ENCODE data around the gene LPP.
A peak's percentile ranks its signal among the peaks of the same experiment; 100 is the strongest.

Gene LPP

GRCh38 chr3:188707381-188708288 lies 553.7 kb downstream of the LPP start:
- no peak for DNase-seq (ENCODE audit: low read depth)

GRCh38 chr3:188711881-188712247 lies 557.9 kb downstream of the LPP start:
- DNase-seq (ENCODE audit: low read depth) = no peak

DNA sequence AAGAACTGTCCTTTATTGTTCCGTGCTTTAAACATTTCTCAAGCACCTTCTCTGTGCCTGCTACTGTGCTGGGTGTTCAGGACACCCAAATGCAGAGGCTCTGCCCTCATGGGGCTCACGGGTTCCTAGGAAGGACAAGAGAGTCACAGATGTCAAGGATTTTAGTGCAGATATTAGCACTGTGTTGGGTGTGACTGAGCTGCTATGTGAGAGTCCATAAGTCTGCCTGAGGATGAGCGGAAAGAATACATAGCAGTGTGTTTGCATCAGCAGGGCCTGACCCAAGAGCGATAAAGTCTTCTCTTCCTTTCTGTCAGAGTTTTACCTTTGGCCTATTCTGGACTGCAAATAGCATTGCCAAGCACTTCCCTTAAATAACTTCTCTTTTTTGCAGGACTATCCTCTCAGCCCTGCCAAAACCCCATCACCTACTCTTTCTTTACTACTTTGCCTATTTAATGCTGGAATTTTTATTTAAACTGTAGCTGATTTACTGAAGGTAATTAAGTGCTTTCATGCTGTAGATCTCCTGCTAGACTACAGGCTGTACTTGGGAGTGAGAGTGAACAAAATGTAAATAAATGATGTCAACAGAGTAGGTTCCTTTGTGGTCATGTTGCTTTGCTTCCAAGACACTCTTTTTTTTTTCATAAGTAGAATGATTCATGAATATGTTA lies 558.4 kb downstream of the LPP start:
- peak; percentile 76 for DNase-seq (ENCODE audit: low read depth)

DNA sequence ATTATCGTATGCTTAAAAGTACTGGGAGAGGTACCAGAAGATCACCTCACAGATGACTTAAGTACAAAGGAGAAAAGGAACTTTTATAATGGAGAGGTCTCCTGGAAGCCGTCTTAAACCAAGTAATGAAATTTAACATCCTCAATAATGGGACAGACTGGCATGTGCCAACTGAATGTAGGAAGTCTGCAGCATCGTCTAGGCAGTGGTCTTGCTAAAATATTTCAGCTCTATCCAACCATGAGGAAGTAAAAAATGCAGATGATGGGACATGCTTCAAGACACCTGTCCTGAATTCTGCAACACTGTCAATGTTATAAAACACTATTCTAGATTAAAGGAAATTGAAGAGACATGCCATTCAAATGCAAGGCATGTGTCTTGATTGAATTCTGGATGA lies 559.0 kb downstream of the LPP start:
- no peak for DNase-seq (ENCODE audit: low read depth)

DNA sequence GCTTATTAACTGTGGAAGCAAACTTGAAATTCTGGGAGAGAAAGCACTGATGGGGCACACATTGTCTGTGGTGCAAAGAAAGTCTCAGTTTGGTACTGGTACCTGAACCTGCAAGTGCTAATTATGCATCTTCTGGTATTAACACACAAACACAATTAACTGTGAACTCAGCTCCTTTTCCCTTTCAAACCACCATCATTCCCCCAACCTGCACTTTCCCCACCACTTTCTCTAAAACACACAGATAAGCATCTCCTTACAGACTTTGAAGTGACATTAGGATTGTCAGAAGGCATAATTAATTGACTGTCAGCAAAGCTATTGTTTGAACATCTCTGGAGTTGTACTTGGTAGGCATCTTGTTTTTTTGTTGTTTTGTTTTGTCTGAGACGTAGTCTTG lies 565.6 kb downstream of the LPP start:
- no peak for DNase-seq (ENCODE audit: low read depth)

GRCh38 chr3:188720215-188720614 lies 566.3 kb downstream of the LPP start:
- DNase-seq (ENCODE audit: low read depth) = no peak

GRCh38 chr3:188720636-188721035 lies 566.7 kb downstream of the LPP start:
- DNase-seq (ENCODE audit: low read depth) = no peak

GRCh38 chr3:188721312-188721711 lies 567.4 kb downstream of the LPP start:
- no peak for DNase-seq (ENCODE audit: low read depth)

DNA sequence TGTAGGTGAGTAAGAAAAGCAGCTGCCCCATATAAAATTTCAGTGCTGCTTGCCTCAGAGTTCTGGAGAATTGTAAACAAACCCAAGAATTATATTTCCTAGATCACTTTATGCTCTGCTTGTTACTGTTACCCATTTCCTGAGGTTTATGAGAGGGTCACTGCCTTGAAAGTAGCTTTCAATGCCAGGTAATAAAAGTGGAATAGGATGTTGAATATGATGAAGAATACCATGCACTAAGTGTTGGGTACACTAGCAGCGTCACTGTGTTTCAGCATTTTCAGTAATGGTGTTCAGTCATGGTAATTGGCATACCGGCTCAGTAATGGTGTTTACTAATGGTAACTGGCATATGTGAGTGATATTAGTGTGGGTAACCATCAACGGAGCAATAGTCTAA lies 568.0 kb downstream of the LPP start:
- no peak for DNase-seq (ENCODE audit: low read depth)

DNA sequence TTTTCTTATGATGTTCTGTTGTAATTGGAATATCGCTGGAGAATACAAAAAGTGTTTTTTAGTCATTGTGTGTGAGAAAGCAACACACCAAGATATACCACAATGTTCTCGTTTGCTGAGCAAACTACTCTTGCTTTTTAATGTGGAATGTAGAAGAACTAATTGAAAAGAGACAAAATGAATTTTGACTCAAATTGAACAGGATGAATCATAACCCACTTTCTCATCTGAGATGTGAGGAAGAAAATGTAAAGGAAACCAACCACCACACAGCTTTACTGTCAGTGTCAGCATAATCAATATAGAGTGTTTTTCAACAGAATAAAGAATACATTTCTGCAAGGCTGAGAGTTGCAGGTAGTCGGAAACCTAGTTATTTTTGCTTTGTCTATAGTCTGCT lies 569.0 kb downstream of the LPP start:
- DNase-seq (ENCODE audit: low read depth) = no peak

DNA sequence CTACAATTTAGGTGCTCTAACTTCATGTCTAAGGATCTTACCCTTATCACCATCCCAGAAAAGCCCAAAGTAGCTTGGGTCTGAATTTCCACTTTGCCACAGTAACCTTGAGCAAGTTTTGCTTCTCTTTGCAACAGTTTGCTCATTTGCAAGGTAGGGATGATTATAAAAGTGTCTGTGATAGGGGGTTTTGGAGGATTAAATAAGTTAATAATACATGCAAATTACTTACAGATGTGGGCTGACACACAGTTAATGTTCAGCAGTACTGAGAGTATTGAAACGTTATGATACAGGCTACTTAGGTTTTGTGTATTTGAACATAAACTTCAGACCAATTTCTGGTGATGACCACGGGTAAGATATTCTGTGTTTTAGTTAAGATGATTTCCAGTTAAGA lies 573.1 kb downstream of the LPP start:
- no peak for DNase-seq (ENCODE audit: low read depth)

- no peak for DNase-seq (ENCODE audit: low read depth)
Measured at GRCh38 chr3:188728371-188728896, 574.5 kb downstream of the LPP start.

DNA sequence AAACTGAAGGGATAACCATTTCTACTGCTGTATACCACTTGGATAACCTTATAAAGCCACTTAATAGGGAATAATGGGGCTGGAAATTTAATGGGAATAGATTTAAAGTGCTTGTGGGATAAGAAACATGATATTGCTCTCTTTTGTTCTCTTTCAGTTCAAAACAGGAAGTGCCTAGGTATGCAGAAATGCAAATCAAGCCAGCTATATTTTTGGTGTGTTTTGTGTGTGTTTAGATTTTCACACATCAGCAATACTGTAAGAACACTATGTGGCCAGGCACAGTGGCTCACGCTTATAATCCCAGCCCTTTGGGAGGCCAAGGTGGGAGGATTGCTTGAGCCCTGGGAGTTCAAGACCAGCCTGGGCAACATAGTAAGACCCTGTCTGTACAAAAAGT lies 575.5 kb downstream of the LPP start:
- no peak for DNase-seq (ENCODE audit: low read depth)

GRCh38 chr3:188734395-188734794 lies 580.4 kb downstream of the LPP start:
- no peak for DNase-seq (ENCODE audit: low read depth)

DNA sequence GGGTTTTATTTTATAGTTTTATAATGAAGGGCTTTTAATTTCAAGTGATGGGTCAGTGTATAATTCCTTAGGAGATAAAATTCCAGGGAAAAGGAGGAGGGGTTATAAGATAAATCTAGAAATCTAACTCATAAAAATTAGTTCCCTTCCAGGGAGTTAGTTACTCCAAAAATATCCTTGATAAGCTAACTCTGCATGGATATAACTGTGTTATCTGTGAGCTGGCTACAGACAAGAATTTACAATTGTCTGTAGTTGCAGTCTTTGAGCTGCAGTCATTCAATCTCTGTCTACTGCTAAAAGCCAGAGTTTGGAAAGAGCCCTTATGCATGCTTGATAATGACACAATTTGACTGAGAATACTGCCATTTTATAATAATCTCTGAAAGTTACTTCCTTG lies 585.6 kb downstream of the LPP start:
- DNase-seq (ENCODE audit: low read depth) = no peak

DNA sequence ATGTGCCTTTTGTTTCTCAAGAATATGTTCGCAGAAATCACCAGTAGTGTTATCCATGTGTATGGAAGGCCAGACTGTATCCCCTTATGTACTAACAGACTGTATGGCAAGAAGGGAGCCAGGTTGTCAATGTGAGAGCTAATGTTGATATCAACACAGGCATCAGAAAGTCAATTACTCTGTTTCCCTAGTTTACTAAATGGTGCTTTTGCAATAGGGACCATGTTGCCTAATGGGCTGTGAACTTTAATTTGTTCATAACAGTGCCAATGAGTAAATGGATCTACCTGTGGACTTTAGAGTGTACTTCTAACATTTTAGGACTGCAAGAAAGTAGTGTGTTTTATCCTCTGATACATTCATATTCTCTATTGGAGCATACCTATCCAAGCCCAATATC lies 586.1 kb downstream of the LPP start:
- no peak for DNase-seq (ENCODE audit: low read depth)

- DNase-seq (ENCODE audit: low read depth) = no peak
Measured at GRCh38 chr3:188742755-188743550, 589.0 kb downstream of the LPP start.

GRCh38 chr3:188744166-188744565 lies 590.2 kb downstream of the LPP start:
- DNase-seq (ENCODE audit: low read depth) = no peak

DNA sequence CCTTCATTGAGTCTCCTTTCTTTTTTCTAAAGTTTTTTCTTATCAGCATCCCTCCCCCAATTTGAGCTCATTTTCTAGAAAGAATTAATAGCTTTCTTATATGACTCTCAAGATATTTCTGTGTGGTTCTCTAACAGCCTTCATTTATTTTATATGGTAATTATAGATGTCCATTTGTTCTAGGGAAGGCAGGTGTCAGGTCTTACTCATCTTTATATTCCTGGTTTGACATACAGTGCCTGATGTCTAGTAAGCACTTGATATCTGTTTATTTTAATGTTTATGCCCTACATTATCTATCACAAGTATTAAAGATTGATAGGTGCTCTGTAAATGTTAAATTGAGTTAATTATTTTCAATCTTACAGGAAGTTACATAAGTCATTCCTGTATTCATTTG lies 591.1 kb downstream of the LPP start:
- no peak for DNase-seq (ENCODE audit: low read depth)

DNA sequence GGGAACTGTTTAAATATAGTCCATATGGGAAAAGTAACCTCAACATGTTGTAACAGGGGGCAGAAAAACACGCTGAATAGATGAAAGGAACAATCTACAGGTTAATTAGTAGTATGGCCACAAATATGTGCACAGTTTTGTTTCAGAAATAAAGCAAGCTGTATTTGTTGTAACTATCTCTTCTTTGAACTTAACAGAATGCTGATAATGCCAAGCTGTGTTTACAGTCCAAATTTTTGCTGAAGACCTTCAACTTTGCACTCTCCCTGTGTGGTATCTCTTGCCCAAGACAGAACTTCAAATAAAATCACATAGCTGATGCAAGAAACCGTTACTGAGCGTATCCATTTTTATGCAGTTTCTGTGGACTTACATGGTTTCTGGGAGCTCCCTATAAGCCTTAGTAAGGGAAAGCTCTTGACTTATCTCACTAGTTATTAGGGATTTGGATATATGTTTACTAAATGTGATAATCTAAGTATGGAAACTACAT lies 592.4 kb downstream of the LPP start:
- no peak for DNase-seq (ENCODE audit: low read depth)

GRCh38 chr3:188747489-188747888 lies 593.5 kb downstream of the LPP start:
- no peak for DNase-seq (ENCODE audit: low read depth)

- DNase-seq (ENCODE audit: low read depth) = no peak
Measured at GRCh38 chr3:188749010-188749617, 595.2 kb downstream of the LPP start.

Measured in non-pigmented ciliary epithelial cell (primary cell).